ENCODE measurements around the gene EXOC1L.
"Not testable (repeated sequence)": the region's sequence is repeated elsewhere in the genome, so short reads cannot be mapped to it uniquely, and the experiment has no call there.

The EXOC1L gene

DNA sequence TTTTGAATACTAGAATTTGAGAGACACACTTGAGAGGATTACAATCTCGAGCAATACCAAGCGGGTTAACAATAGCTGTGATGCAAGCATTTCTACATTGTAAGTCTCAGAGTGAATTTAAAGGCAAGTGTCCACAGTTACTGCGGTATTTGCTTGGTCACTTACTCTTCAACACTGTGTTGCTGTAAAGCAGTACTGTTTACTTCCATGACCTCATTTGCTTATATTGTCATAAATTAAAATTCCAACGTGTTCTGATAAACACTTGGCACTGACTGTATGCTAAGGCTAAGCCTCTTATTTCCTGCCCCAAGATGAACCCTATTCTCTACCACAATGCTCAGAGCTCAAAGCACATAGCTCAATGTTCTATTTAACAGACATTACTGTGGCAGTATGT is 11.1 kb downstream of the EXOC1L start:
- H3K4me3 ChIP-seq (ENCODE audit: low read depth, low read length): no peak overlapping the region
- DNase-seq (ENCODE audit: low read depth): no peak
- TF ChIP-seq CTCF (conservative IDR thresholded peaks at IDR 0.05; ENCODE audit: low read depth, low read length): no peak

DNA sequence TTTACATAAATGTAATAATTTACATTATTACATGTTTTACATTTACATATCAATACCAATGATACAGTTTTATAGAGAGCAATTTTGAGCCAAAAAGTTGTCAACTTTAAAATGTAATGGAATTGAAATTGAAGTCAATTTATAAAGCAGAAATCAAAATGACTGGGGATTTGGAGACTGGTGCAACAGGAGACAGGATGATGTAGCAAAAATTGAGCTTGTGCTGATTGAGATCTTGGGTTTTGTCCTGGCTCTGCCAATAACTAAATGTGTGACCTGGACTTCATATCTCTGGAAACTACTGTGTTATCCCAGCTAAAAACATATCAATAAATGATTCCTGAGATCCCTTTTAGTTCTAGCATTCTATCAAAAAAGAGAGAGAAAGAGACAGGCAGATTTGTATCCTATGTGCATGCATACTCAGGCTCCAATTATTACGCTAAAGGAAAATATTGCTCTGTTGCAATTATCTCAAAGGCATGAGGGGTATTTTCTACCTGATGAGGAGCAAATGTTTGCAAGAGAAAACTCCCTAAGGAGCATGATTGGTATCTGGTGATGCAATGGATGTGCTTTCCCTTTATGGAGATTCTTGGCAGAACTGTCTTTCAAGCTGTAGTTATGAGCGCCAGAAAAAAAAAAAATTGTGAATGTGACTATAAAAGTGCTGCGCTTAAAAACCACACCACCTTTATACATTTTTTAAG is 14.7 kb downstream of the EXOC1L start:
- no peak for TF ChIP-seq CTCF (conservative IDR thresholded peaks at IDR 0.05; ENCODE audit: low read depth, low read length)
- no peak for DNase-seq (ENCODE audit: low read depth)
- H3K4me3 ChIP-seq (ENCODE audit: low read depth, low read length): no peak overlapping the region

DNA sequence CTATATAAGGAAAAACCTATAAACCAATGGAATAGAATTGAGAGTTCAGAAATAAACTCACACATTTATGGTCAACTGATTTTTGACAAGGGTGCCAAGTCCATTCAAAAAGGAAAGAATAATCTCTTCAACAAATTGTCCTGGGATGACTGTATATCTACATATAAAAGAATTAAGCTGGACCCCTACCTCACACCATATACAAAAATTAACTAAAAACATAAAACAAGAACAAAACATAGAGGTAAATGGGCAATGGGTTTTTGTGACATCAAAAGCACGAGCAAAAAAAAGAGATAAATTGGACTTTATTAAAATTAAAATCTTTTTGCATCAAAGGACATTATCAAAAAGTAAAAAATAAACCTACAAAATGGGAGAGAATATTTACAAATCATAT is 18.3 kb downstream of the EXOC1L start:
- no peak for DNase-seq (ENCODE audit: low read depth)
- no peak overlapping the region for H3K4me3 ChIP-seq (ENCODE audit: low read depth, low read length)
- TF ChIP-seq CTCF (conservative IDR thresholded peaks at IDR 0.05; ENCODE audit: low read depth, low read length): no peak

DNA sequence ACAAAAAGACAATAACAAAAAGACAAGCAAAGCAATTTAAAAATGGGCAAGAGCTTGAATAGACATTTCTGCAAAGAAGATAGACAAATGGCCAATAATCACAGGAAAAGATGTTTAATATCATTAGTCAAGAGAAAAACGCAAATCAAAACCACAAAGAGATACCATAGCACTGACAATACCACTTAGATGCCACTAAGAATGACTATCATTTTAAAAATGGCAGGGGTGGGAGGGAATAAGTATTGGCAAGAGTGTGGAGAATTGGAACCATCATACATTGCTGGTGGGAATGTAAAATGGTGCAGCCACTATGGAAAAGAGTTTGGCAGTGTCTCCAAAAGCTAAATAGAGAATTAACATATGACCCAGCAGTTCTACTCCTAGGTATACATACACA is 18.8 kb downstream of the EXOC1L start:
- DNase-seq (ENCODE audit: low read depth): no peak
- TF ChIP-seq CTCF (conservative IDR thresholded peaks at IDR 0.05; ENCODE audit: low read depth, low read length): no peak
- no peak overlapping the region for H3K4me3 ChIP-seq (ENCODE audit: low read depth, low read length)

- TF ChIP-seq CTCF (conservative IDR thresholded peaks at IDR 0.05; ENCODE audit: low read depth, low read length): no peak
- H3K4me3 ChIP-seq (ENCODE audit: low read depth, low read length): no peak overlapping the region
- DNase-seq (ENCODE audit: low read depth): no peak
Measured at GRCh38 chr4:55838952-55839351, 19.4 kb downstream of the EXOC1L start.

DNA sequence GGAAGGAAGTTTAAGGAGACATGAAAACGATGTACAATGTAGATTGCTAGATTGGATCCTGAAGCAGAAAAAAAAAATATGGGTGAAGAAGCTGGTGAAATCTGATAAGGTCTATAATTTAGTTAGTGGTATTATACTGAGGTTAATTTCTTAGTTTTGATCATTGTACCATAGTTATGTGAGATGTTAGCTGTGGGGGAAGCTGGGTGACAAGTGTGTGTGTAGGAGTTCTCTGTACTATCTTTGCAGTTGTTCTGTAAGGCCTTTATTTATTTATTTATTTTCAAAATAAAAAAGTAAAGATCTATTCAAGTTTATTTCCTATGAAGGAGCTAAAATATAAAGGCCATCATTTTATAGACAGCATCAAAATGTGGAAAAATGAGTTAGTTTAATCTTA is 21.4 kb downstream of the EXOC1L start:
- no peak for TF ChIP-seq CTCF (conservative IDR thresholded peaks at IDR 0.05; ENCODE audit: low read depth, low read length)

GRCh38 chr4:55841373-55842239 is 22.0 kb downstream of the EXOC1L start:
- not testable (repeated sequence) for H3K4me3 ChIP-seq (ENCODE audit: low read depth, low read length); DNase-seq (ENCODE audit: low read depth)

More for the DNA sequence above, 21.4 kb downstream of the EXOC1L start:
- H3K4me3 ChIP-seq (ENCODE audit: low read depth, low read length): no peak overlapping the region
- DNase-seq (ENCODE audit: low read depth): no peak

- not testable (repeated sequence) for H3K4me3 ChIP-seq (ENCODE audit: low read depth, low read length); DNase-seq (ENCODE audit: low read depth)
Measured at GRCh38 chr4:55842312-55842711, 22.7 kb downstream of the EXOC1L start.
